Measurements from ENCODE around the gene TIMM10.

TIMM10 gene, protein sequence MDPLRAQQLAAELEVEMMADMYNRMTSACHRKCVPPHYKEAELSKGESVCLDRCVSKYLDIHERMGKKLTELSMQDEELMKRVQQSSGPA

GRCh38 chr11:57530596-57531507, at the start of gene TIMM10:
Gene TIMM10 (minus strand): TSS chr11:57530754. CDS start chr11:57530189, 565 bp downstream.
- DNase-seq = peak; percentile 97

DNA sequence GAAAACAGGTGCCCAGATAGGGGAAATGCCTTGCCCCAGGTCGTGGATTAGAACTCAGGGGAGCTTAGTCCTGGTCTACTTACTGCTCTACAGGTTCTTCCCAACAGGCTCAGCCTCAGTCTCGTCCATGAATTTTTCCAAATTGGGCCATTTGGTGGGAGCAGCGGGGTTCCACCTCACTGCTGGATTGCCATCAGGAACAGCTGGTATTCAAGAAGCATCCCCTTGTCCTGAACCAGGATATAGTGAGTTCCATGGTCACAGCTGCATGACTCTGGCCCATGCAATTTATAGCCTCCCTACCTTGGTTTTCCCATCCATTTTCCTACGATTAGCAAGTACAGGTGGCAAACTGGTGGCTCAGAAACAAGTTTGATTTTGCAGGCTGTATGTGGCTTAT, 43.5 kb upstream of the TIMM10 start:
- DNase-seq = no peak

DNA sequence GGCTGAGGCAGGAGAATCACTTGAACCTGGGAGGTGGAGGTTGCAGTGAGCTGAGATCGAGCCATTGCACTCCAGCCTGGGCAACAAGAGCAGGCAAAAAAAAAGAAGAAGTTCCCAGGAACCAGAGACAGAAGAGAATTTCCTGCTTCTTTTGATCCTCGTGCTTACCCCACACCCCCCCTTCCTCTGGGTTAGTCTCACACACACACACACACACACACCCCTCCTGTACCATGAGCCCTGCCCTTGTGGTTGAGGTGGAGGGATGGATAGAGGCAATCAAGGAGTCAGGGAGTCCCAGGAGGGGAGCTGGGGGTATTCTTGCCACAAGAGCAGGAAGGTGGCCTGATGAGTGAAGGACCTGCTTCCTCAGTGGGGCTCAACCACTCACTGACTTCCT, 41.1 kb upstream of the TIMM10 start:
- DNase-seq = no peak

- no peak for DNase-seq
Measured at GRCh38 chr11:57568330-57568766, 37.8 kb upstream of the TIMM10 start.

DNA sequence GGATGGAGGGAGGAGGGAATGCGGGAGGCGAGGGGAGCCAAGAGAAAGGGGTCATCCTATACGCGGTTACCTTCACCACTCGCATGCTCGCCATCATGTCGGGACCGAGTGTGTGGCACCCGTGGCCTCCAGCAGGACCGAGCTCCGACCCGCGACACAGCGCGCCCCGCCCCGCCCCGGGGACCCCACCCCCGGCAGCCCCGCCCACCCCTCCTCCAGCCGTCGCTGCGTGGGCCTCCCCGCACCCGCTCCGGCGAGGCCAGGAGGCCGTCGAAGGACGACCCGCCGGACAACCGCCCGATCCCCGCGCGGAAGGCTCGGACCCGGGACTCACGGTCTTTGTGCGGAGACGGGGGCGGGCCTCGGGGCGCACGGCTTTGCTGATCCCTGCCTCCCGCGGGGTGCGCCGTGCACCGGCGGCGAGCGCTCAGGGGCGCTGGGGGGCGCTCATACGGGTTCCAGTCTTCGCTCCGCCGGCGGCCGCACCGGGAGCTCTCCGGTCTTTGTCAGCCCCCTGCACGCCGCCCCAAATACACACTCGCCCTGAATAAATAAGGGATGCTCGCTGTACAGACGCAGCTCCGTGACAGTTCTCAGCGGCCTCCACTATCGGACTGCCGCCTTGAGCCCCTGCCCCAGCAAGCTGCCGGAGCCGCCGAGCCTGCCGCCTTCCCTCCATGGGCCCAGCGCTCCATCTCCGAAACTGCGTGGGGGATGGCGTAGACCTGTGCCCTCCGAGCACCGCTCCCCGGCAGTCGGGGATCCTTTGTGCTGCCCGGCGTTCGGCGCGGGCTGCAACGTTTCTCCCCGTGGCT, 37.2 kb upstream of the TIMM10 start, which contains the start of gene UBE2L6:
TSS of gene UBE2L6 (minus strand) at position 158 of the 815 bp plus-strand sequence. CDS start at position 97, 61 bp downstream.
- DNase-seq = peak; percentile 75

GRCh38 chr11:57566905-57567514, 36.5 kb upstream of the TIMM10 start:
- no peak for DNase-seq

DNA sequence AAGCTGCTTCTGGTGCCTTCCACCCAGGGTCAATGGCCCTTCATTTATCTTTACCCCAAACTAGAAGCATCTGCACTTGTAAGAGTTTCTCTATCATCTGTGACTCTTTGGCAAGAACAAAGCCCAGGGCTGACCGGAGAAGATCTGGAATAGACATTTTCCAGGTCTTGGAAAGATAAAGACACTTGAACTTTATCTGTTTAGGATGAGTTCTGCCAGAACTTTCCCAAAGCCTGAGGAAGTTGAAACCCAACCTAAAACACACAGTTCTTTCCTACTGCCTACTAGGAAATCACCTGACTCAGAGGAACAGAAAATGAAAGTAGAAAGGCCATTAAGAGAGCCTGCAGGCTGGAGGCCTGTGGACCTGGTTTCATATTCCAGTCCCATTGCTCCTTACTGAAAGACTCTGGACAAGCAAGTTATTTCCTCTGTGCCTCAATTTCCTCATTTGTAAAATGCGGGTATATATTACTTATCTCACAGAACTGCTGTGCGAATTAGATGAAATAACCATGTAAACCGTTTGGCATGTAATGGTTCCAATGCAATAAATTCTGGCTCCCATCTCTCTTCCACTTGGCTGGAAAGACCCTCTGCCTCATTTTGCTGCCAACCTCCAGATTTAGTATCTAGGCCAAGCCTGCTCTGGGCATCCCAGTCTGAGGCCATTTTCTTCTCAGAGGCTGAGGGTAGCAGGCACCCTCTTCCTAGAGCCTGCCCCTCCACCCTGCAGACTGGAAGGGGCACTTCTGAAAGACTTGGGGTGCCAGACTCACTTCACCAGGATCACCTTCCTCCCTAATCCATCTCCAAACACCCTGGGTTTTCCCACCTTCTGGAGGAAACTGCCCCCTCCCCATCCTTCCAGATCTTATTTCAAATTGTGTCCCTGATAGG, 35.7 kb upstream of the TIMM10 start:
- no peak for DNase-seq

GRCh38 chr11:57562596-57562995, 32.0 kb upstream of the TIMM10 start:
- no peak for DNase-seq

GRCh38 chr11:57560146-57560545, 29.6 kb upstream of the TIMM10 start:
- DNase-seq = no peak

GRCh38 chr11:57556041-57556440, 25.5 kb upstream of the TIMM10 start:
- DNase-seq = no peak

DNA sequence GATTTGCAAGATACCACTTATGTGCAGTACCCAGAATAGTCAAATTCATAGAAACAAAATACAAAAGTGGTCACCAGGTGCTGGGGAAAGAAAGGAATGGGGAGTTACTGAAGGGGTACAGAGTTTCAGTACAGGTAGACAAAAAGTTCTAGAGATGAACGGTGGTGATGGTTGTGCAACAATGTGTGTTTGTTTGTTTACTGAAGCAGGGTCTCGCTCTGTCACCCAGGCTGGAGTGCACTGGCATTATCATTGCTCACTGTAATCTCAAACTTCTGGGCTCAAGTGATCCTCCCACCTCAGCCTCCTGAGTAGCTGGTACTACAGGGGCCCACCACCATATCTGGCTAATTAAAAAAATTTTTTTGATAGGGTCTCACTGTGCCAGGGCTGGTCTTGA, 24.8 kb upstream of the TIMM10 start:
- DNase-seq = no peak

DNA sequence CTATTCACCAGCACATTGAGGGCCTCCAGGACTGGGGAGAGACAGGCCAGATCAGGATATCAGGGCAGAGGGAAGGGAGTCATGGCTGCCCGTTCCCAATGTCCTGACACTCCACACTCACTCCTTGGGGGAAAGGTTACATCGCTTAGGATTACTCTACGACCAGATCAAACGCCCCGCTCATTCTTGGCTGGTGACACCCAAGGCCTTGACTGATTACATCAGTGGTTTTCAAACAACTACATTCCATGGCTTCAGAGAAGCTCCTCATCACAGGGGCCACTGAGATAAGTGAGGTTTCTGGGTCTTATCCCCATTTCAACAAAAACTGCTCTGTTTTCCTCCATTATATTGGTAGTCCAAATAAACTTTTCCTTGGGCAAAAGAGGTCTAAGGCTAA, 21.9 kb upstream of the TIMM10 start:
- DNase-seq = no peak

GRCh38 chr11:57551941-57552340, 21.4 kb upstream of the TIMM10 start:
- no peak for DNase-seq

GRCh38 chr11:57549983-57550382, 19.4 kb upstream of the TIMM10 start:
- DNase-seq = no peak

- no peak for DNase-seq
Measured at GRCh38 chr11:57547854-57548377, 17.4 kb upstream of the TIMM10 start.

DNA sequence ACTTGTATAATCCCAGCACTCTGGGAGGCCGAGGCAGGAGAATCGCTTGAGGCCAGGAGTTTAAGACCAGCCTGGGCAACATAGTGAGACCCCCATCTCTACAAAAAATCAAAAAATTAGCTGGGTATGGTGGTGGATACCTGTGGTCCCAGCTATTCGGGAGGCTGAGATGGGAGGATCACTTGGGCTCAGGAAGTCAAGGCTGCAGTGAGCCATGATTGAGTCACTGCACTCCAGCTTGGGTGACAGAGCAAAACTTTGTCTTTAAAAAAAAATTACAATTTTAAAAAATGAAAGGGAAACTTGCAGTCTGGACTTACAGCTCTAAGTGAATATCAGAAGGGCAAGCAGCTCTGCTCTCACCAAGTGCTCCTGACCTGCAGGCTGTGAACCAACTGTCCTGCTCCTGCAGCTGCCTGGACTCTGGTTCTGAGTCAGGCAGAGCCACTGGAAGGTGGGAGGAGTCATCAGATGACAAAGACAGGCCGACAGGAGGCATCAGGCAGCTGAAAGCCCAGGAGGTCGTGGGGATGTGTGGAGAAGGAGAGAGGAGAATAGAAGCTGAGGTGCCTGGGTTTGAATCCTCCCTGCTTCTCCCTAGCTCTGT, 16.4 kb upstream of the TIMM10 start:
- no peak for DNase-seq

- DNase-seq = no peak
Measured at GRCh38 chr11:57546451-57546850, 15.9 kb upstream of the TIMM10 start.

DNA sequence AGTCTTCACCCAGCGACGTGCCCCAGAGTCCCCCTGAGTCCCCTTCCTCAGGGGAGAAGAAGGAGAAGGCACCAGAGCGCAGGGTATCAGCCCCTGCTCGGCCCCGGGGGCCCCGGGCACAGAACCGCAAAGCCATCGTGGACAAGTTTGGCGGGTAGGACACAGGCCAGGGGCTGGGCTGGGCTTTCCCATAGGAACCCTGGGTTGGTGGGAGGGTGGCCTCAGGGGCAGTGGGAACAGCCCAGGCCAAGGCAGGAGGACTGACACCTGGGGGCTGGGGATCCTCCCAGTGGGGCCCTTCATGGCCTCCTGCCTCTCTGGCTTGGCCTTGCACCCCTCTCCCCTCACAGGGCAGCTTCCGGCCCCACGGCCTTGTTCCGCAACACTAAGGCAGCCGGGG, 15.3 kb upstream of the TIMM10 start:
- DNase-seq = no peak

DNA sequence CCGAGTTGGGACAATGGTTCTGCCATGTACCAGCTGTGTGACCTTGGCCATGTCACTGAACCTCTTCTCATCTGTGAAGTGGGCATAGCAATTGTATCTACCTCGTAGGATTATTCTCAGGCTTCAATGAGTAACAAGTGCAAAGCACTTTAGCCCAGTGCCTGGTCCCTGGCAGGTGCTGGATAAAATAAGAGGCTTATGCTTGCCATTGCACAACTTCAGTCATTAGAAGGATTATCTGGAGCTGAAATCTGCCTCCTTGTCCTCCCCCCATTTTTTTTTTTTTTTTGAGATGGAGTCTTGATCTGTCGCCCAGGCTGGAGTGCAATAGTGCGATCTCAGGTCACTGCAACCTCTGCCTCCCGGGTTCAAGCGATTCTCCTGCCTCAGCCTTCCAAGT, 14.0 kb upstream of the TIMM10 start:
- DNase-seq = no peak

- no peak for DNase-seq
Measured at GRCh38 chr11:57543593-57543992, 13.0 kb upstream of the TIMM10 start.

DNA sequence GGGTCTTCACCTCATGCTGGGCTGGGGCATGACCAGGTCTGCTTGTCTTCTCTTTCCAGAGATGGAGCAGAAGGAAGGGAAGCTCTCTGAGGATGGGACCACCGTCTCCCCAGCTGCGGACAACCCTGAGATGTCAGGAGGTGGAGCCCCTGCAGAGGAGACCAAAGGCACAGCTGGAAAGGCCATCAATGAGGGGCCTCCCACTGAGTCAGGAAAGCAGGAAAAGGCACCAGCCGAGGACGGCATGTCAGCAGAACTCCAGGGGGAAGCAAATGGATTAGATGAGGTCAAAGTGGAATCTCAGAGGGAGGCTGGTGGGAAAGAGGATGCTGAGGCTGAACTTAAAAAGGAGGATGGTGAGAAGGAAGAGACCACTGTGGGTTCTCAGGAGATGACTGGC, 12.0 kb upstream of the TIMM10 start:
- DNase-seq = no peak
